Activated CD8-positive, alpha-beta T cell treated with anti-CD3 and anti-CD28 coated beads for 36 hours (primary cell): ENCODE measurements around the gene ZMYND10. TPM values are rescaled to one million over a fixed set of nuclear protein-coding genes. Genes with fewer than 3 reads are reported as not detected.
A peak's percentile ranks its signal among the peaks of the same experiment; 100 is the strongest.

Source experiments
- ATAC-seq: fragments of 200-7000 bp; cut with Tn5 transposase; one replicate; pipeline ENCODE4 v1.10.0; 2021; ENCODE audit warnings: mild to moderate bottlenecking, moderate library complexity
- CTCF ChIA-PET: fragments of 350-600 bp; sonication (Branson Sonifier 250); formaldehyde crosslinking; loops from one replicate; lab custom pipeline; 2021; ENCODE audit warnings: antibody characterized with exemption; lab: Charles Lee
- POLR2A ChIA-PET: fragments of 350-600 bp; sonication (Branson Sonifier 250); formaldehyde crosslinking; loops from one replicate; lab custom pipeline; 2021; ENCODE audit warnings: antibody characterized with exemption; lab: Charles Lee
- DNase-seq: peaks from one replicate; pipeline ENCODE4 v3.0.0-alpha.2; 2020
- H3K27ac Mint-ChIP-seq: one replicate; pipeline ENCODE4 v1.8.0; 2021; ENCODE audit warnings: mild to moderate bottlenecking, mixed read lengths
- H3K27me3 Mint-ChIP-seq: one replicate; pipeline ENCODE4 v1.8.0; 2021; ENCODE audit warnings: mixed read lengths
- H3K36me3 Mint-ChIP-seq: one replicate; pipeline ENCODE4 v1.8.0; 2021; ENCODE audit warnings: low read depth, mixed read lengths
- H3K4me1 Mint-ChIP-seq: one replicate; pipeline ENCODE4 v1.8.0; 2021; ENCODE audit warnings: low read depth, mixed read lengths
- H3K4me3 Mint-ChIP-seq: one replicate; pipeline ENCODE4 v1.8.0; 2021; ENCODE audit warnings: mild to moderate bottlenecking, moderate library complexity, mixed read lengths
- H3K9me3 Mint-ChIP-seq: one replicate; pipeline ENCODE4 v1.8.0; 2021; ENCODE audit warnings: mixed read lengths
- intact Hi-C: fragments of 100-400 bp; cut with micrococcal nuclease; formaldehyde crosslinking; loops from one replicate; pipeline ENCODE4 v1.10.0; 2022
- total RNA-seq, 2 experiments: library from RNA; stranded (reverse); gene quantifications; one replicate each; pipeline ENCODE4 v1.2.3, GENCODE V29; 2021
- TF ChIP-seq, protein P1 (sequence below): fragments of 200-600 bp; IDR thresholded peaks from one replicate; pipeline ENCODE4 v1.8.0; 2022; ENCODE audit warnings: antibody characterized with exemption, mild to moderate bottlenecking

Gene ZMYND10
- total RNA-seq, 2 experiments from 2014 or later: 1.5 to 2.6 TPM

DNA sequence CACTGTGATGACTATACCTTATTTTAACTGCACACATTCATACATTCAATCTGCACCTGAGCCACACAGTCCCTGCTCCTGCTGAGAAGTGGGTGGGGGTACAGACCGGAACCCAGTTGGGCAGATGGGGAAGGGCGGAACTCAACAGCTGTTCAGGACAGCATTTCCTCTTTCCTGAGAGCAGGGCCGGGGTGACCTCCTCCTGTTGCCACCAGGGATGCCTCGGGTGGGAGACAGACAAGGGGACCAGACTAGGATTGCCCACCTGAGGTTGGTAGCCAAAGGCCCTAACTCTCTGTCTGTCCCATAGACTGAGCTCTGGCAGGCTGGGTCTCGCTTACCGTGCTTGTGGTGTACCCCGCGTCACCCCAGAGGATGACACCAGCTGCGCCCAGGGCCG is 26.9 kb downstream of the ZMYND10 start:
- peaks cover 1% of the 10 kb centered on the region for H3K36me3 Mint-ChIP-seq
- no peak overlapping the region for H3K27ac Mint-ChIP-seq
- POLR2A ChIA-PET: interaction anchor here (0.6 to 13.4 kb wide), 7 partner anchors 9 to 453 kb away, joined by 3 to 126 read pairs (median 3); partner anchors contain the start of genes IFRD2, RASSF1 and TUSC2
- no peaks in the 10 kb centered on the region for H3K9me3 Mint-ChIP-seq
- ATAC-seq (no peak), DNase-seq (no peak)
- TF ChIP-seq, protein P1, sequence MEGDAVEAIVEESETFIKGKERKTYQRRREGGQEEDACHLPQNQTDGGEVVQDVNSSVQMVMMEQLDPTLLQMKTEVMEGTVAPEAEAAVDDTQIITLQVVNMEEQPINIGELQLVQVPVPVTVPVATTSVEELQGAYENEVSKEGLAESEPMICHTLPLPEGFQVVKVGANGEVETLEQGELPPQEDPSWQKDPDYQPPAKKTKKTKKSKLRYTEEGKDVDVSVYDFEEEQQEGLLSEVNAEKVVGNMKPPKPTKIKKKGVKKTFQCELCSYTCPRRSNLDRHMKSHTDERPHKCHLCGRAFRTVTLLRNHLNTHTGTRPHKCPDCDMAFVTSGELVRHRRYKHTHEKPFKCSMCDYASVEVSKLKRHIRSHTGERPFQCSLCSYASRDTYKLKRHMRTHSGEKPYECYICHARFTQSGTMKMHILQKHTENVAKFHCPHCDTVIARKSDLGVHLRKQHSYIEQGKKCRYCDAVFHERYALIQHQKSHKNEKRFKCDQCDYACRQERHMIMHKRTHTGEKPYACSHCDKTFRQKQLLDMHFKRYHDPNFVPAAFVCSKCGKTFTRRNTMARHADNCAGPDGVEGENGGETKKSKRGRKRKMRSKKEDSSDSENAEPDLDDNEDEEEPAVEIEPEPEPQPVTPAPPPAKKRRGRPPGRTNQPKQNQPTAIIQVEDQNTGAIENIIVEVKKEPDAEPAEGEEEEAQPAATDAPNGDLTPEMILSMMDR: no peak
- H3K4me1 Mint-ChIP-seq: peaks cover 37% of the 10 kb centered on the region
- no peaks in the 10 kb centered on the region for H3K27me3 Mint-ChIP-seq
- intact Hi-C loops: no loop called here
- CTCF ChIA-PET: interaction anchor here (1.7 to 3.4 kb wide), 4 partner anchors 9 to 124 kb away, joined by 5 to 10 read pairs (median 8); partner anchors contain the start of genes HYAL3, NAA80 and TUSC2
- no peak overlapping the region for H3K4me3 Mint-ChIP-seq

DNA sequence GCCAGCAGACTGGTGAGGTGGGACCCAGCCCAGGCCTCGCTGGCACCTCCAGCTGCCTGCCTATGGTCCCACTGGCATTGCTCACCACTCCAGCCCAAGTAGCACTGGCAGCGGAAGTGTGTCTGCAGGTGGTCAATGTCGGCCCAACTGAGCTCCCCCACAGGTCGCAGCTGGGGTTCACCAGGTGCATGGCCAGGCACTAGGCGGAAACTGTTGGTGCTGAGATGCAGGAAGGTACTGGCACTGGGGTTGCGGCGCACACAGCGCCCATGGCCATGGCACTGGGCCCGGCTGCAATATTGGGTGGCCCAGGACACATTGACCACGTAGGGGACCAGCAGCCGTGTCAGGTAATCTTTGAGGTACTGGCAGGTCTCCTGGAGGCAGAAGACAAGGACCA is 27.4 kb downstream of the ZMYND10 start:
- CTCF ChIA-PET: interaction anchor here (1.2 to 2.8 kb wide), 5 partner anchors 10 to 124 kb away, joined by 3 to 9 read pairs (median 5); partner anchors contain the start of genes HYAL3, NAA80 and TUSC2
- POLR2A ChIA-PET: interaction anchor here (1.0 to 13.4 kb wide), 4 partner anchors 9 to 18 kb away, joined by 3 to 126 read pairs (median 4); partner anchors contain the start of genes RASSF1 and TUSC2
- Mint-ChIP-seq H3K4me3 (no peak overlapping the region), H3K27me3 (no peaks in the 10 kb centered on the region), H3K27ac (no peak overlapping the region), H3K4me1 (peaks cover 37% of the 10 kb centered on the region), H3K36me3 (peaks cover 1% of the 10 kb centered on the region), H3K9me3 (no peaks in the 10 kb centered on the region)
- TF ChIP-seq, protein P1: no peak
- intact Hi-C loops: no loop called here
- no peak for DNase-seq
- no peak for ATAC-seq

DNA sequence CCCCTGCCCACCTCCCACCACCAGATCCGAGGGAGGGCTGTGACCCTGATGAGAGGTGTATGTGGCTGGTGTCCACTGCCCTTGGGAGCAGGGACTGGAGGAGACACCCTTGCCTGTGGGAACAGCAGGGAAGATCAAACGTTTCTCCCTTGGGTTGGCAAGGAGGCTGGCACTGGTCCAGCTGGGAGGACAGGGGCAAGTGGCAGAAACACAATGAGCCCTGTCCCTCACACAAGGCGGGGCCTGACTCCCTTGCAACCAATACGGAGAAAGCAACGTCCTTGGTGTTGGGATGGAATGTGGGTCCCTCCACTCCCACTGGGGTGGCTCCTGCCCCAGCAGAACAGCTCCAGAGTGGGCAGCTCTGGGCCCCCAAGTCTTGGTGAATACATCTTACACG is 28.2 kb downstream of the ZMYND10 start:
- H3K4me1 Mint-ChIP-seq: peaks cover 36% of the 10 kb centered on the region
- intact Hi-C loops: no loop called here
- ChIA-PET POLR2A (interaction anchor here (0.9 to 13.4 kb wide), 3 partner anchors 11 to 167 kb away, joined by 3 to 126 read pairs (median 4); partner anchors contain the start of genes RASSF1 and TUSC2), CTCF (interaction anchor here (1.2 to 2.8 kb wide), 3 partner anchors 11 to 30 kb away, joined by 3 to 9 read pairs (median 3); partner anchors contain the start of gene TUSC2)
- no peaks in the 10 kb centered on the region for H3K27me3 Mint-ChIP-seq
- ATAC-seq: no peak
- no peak overlapping the region for H3K4me3 Mint-ChIP-seq
- TF ChIP-seq, protein P1: no peak
- H3K9me3 Mint-ChIP-seq: no peaks in the 10 kb centered on the region
- no peak for DNase-seq
- peaks cover 1% of the 10 kb centered on the region for H3K36me3 Mint-ChIP-seq
- H3K27ac Mint-ChIP-seq: no peak overlapping the region

DNA sequence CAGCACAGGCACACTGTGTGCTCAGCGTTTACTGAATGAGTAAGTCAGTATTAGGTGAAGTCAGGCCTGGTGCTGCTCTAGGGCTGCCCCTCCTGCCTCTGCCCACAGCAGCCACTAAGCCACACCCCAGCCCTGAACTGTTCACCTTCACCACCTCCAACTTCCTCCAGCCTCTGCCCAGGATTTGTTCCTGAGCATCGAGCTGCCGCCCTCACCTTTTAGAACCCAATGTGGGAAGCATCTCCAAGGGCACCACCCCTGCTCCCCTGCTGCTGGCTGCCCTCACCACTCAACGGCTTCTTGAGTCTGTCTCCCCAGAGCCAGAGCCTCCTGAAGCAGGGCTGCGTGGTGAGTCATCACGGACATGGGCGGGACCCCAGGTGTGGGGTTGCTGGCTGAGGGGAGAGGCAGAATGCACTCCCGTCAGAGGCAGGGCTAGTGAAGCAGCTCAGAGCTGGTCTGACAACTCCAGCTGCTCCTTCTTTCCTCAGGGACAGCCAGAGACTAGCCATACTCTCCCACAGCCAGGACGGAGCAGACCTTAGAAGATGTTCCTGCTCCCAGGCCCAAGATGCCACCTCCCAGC is 28.8 kb downstream of the ZMYND10 start:
- no peak overlapping the region for H3K4me3 Mint-ChIP-seq
- intact Hi-C loops: no loop called here
- H3K27me3 Mint-ChIP-seq: no peaks in the 10 kb centered on the region
- POLR2A ChIA-PET: interaction anchor here (13.4 kb wide), 1 partner anchor 19 kb away, joined by 126 read pairs; the partner anchor contains the start of gene RASSF1
- peak overlapping the region; percentile 82 for H3K27ac Mint-ChIP-seq
- peaks cover 34% of the 10 kb centered on the region for H3K4me1 Mint-ChIP-seq
- TF ChIP-seq, protein P1: no peak
- peaks cover 1% of the 10 kb centered on the region for H3K36me3 Mint-ChIP-seq
- H3K9me3 Mint-ChIP-seq: no peaks in the 10 kb centered on the region
- ATAC-seq (peak; percentile 65), DNase-seq (peak; percentile 80)
- CTCF ChIA-PET: interaction anchor here (1.2 to 2.8 kb wide), 2 partner anchors 11 to 30 kb away, joined by 3 to 9 read pairs; partner anchors contain the start of gene TUSC2
